Measurements from ENCODE around the gene MAB21L4. TPM values are rescaled to one million over a fixed set of nuclear protein-coding genes. Genes with fewer than 3 reads are reported as not detected.

MAB21L4 gene
- polyA plus RNA-seq, 3 donors from 2014 or later, result not detected

GRCh38 chr2:240929364-240930095, 33.6 kb upstream of the MAB21L4 start:
- no peak for DNase-seq

DNA sequence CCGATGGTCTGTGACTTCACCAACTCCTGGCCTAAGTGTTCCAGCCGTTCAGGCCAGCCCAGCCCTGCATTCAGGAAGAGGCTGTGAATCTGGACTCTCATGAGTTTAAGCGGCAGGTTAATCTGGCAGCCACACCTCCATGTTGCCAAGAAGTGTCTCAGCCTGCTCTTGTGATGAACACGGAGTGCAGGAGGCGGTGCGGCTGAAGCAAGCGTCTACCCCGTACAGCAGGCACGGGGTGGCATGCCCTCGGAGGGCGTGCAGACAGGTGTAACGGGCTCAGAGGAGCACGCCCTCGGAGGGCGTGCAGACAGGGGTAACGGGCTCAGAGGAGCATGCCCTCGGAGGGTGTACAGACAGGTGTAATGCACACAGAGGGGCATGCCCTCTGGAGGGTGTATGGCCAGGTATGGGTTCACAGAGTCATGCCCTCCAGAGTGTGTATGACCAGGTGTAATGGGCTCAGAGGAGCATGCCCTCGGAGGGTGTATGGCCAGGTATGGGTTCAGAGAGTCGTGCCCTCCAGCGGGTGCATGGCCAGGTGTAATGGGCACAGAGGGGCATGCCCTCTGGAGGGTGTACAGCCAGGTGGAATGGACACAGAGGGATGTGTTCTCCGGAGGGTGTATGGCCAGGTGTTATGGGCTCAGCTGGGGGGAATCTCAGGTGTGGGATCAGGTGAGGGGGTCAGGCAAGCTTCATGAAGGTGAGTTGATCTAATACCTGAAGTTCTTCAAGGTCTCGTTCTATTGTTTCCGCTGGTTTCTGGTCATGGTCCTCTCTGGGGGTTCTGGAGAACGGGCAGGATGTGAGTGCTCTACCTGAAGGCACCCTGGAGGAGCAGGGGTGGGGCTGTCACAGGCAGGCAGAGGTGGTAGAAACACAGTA, 32.8 kb upstream of the MAB21L4 start:
- Mint-ChIP-seq H3K4me3 (no peak overlapping the region), H3K9me3 (no peaks in the 10 kb centered on the region), H3K4me1 (no peaks in the 10 kb centered on the region), H3K36me3 (no peaks in the 10 kb centered on the region), H3K27ac (no peak overlapping the region), H3K27me3 (ENCODE audit: low read depth in 3 of 3) (peaks cover 1 to 7% (median 2%) of the 10 kb centered on the region in 3 donors)
- no peak for DNase-seq

More at GRCh38 chr2:240929364-240930095, 33.6 kb upstream of the MAB21L4 start:
- no peaks in the 10 kb centered on the region for H3K36me3 Mint-ChIP-seq
- no peak overlapping the region for H3K4me3 Mint-ChIP-seq
- H3K9me3 Mint-ChIP-seq, result no peaks in the 10 kb centered on the region
- H3K27ac Mint-ChIP-seq, result no peak overlapping the region
- H3K27me3 Mint-ChIP-seq (ENCODE audit: low read depth in 3 of 3), result peaks cover 1 to 7% (median 2%) of the 10 kb centered on the region in 3 donors
- no peaks in the 10 kb centered on the region for H3K4me1 Mint-ChIP-seq

DNA sequence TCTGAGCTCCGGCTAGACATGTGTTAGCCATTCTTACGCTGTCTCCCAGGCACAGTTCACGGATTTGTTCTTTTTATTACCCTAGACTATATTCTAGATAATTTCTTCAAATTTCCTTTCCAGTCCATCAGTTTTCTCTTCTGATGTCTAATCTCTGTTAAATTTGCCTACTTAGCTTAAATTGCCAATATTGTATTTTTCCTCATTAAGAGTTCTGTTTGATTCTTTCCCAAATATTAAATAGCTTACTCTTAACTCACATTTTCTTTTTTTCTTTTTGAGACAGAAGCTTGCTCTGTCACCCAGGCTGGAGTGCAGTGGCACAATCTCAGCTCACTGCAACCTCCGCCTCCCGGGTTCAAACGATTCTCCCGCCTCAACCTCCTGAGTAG, 31.4 kb upstream of the MAB21L4 start:
- no peak overlapping the region for H3K4me3 Mint-ChIP-seq
- no peak for DNase-seq
- H3K36me3 Mint-ChIP-seq, result no peaks in the 10 kb centered on the region
- peaks cover 1 to 7% (median 2%) of the 10 kb centered on the region in 3 donors for H3K27me3 Mint-ChIP-seq (ENCODE audit: low read depth in 3 of 3)
- no peak overlapping the region for H3K27ac Mint-ChIP-seq
- H3K4me1 Mint-ChIP-seq, result no peaks in the 10 kb centered on the region
- H3K9me3 Mint-ChIP-seq, result no peaks in the 10 kb centered on the region

DNA sequence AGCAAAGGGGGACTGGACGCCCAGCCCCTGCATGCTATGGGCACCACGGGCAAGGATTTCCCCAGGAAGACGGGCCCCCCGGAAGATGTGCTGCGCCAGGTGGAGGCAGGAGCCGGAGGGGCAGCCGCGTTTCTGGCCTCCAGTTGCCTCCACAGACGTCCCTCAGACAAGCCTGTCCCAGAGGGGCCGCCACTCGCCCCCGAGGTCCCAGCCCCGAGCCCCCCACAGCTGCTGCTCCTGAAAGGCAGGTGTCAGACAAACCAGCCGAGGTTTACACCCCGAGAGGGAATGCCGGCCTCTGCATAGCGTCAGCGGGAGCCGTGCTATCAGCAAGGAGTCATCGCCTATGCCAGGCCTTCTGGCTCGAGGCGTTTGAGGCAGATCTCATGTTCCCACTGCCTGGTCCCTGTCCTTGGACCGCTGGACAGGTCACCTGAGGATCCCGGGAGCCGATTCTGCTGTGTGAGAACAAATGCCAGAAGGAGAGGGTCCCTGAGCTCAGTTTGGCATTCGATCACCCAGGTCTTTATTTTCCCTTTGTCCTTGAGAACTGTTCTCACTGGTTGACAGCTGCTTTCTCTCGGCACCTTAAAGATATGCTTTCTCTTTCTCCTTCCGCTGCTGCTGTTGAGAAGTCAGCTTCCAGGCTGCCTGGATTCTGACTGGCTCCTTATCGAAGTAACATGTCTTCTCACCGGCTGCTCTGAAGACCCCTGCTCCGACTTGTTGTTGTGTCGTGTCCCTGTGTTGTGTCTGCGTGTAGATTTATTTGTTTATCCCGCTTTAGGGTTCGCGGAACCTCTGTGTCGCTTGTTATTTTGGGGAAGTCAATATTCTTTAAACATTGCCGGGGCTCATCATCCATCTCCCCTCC, 30.8 kb upstream of the MAB21L4 start:
- H3K36me3 Mint-ChIP-seq, result no peaks in the 10 kb centered on the region
- no peak for DNase-seq
- no peaks in the 10 kb centered on the region for H3K4me1 Mint-ChIP-seq
- H3K27me3 Mint-ChIP-seq (ENCODE audit: low read depth in 3 of 3), result peaks cover 1 to 5% (median 2%) of the 10 kb centered on the region in 3 donors
- no peak overlapping the region for H3K27ac Mint-ChIP-seq
- no peaks in the 10 kb centered on the region for H3K9me3 Mint-ChIP-seq
- H3K4me3 Mint-ChIP-seq, result no peak overlapping the region

DNA sequence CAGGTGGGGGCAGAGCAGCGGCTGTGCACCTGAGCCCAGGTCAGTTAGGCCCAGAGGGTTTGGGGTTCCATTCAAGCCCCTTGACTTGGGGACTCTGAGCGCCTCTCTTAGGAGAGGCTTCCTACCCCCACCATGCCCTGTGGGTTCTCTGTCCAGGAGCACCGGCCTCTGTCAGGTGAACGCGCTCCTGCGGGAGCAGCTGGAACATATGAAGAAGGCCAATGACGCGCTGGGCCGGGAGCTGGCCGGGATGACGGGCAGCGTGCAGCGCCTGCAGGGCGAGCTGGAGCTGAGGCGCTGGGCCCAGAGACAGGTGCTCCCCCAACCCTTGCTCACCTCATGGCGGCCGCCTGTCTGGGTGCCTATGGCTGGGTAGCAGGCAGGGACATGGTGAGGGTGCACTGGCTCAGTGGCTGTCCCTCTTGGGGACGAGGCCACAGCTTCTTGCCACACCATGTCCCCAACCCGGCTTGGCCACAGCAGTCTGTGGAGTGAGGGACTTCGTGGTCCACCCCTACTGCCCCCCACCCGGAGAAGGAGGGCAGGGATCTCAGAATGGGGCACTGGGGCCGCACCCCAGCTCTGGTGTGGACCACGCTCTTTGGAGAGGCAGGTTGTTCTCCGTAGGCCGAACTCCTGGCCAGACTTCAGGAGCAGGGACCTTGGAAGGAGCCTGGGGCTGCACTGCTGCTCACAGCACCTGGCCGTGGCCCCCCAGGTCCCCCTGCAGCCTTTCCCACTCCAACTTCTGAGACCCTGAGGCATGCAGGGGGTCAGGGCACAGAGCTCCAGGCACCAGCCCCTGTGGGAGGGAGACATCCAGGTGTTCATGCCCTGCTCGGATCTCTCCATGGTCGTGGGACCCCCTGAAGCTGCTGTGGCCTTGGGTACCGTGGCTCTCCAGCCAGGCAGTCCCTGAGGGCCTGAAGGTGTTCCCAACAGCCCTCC, 29.9 kb upstream of the MAB21L4 start:
- Mint-ChIP-seq H3K27ac (no peak overlapping the region), H3K27me3 (ENCODE audit: low read depth in 3 of 3) (peaks cover 1 to 6% (median 2%) of the 10 kb centered on the region in 3 donors), H3K4me1 (no peaks in the 10 kb centered on the region), H3K9me3 (no peaks in the 10 kb centered on the region), H3K4me3 (no peak overlapping the region), H3K36me3 (no peaks in the 10 kb centered on the region)
- no peak for DNase-seq

- Mint-ChIP-seq H3K27me3 (ENCODE audit: low read depth in 3 of 3) (peaks cover 1 to 6% (median 2%) of the 10 kb centered on the region in 3 donors), H3K4me1 (no peaks in the 10 kb centered on the region), H3K36me3 (no peaks in the 10 kb centered on the region), H3K4me3 (no peak overlapping the region), H3K27ac (no peak overlapping the region), H3K9me3 (no peaks in the 10 kb centered on the region)
- no peak for DNase-seq
These were observed 29.2 kb upstream of the MAB21L4 start for GRCh38 chr2:240925191-240925567.

DNA sequence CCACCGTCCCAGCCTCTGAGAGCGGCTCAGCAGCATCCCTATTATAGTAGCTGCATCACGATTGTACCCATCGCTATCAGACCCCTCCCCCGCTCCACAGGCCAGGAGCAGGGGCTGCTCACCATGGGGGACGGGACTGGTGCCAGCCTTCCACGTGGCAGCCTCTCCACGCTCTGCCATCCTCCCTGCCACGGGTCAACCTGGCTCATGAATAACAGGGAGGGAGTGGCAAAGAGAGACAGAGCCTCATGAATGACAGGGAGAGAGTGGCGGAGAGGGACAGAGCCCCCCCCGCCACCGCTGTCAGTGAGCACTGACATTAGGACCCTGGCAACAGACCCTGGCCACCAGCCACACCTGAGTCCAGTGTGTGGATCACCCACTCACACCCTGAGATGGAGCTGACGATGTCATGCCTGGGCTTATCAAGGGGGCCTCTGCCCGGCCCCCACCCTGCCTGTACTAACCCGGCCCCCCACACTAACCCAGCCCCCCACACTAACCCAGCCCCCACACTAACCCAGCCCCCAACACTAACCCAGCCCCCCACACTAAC, 27.1 kb upstream of the MAB21L4 start:
- no peak for DNase-seq
- Mint-ChIP-seq H3K4me3 (no peak overlapping the region), H3K27me3 (ENCODE audit: low read depth in 3 of 3) (peaks cover 0 to 2% (median 1%) of the 10 kb centered on the region in 3 donors), H3K27ac (no peak overlapping the region), H3K9me3 (no peaks in the 10 kb centered on the region), H3K4me1 (no peaks in the 10 kb centered on the region), H3K36me3 (no peaks in the 10 kb centered on the region)

- Mint-ChIP-seq H3K9me3 (no peaks in the 10 kb centered on the region), H3K27me3 (ENCODE audit: low read depth in 3 of 3) (peaks cover 0 to 2% (median 1%) of the 10 kb centered on the region in 3 donors), H3K4me1 (no peaks in the 10 kb centered on the region), H3K27ac (no peak overlapping the region), H3K4me3 (no peak overlapping the region), H3K36me3 (no peaks in the 10 kb centered on the region)
- DNase-seq, result no peak
These were observed 26.5 kb upstream of the MAB21L4 start for GRCh38 chr2:240922245-240922981.

DNA sequence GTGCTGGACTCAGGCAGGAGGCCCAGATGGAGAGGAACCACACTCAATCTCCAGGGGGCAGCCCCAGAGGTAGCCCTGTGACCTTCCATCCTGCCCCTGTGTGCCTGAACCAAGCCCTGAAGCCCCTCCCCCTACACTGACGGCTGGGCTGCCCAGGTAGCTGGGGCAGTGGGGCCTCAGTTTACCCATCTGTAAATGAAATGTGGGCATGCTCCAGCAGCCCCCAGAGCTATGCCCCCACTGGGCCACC, 26.0 kb upstream of the MAB21L4 start:
- no peaks in the 10 kb centered on the region for H3K9me3 Mint-ChIP-seq
- H3K27ac Mint-ChIP-seq, result no peak overlapping the region
- H3K4me3 Mint-ChIP-seq, result no peak overlapping the region
- peaks cover 0 to 2% (median 1%) of the 10 kb centered on the region in 3 donors for H3K27me3 Mint-ChIP-seq (ENCODE audit: low read depth in 3 of 3)
- H3K36me3 Mint-ChIP-seq, result no peaks in the 10 kb centered on the region
- H3K4me1 Mint-ChIP-seq, result no peaks in the 10 kb centered on the region
- no peak for DNase-seq

DNA sequence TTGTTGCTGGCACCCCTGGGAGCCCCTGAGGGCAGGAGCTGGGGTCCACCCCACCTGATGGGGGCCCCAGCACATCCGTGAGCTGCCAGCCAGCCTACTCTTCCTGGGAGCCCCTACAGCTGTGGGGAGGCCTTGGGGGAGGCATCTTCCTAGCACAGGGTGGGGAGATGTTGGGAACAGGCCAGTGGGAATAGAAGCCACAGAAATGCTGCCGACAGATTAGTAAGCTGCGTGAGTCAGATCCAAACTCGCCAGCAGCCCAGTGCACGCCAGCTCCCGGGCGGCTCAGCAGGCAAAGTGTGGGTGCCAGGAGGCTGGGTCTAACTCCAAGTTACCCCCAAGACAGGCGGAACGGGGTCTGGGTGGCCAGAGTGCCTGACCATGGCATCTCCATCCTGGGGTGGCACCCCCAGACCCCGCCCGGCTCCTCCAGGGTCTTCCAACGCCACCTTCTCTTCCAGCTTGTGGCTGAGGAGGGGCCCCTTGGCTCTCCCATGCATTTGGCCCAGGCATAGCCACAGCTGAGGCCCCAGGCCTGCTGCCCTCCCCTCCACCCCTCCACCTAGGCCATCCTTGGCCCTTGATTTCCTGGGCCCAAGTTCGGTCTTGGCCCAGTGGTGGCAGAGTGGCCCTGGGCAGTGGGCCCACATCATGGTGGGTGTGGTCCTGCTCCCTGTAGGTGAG, 25.5 kb upstream of the MAB21L4 start:
- H3K4me1 Mint-ChIP-seq, result no peaks in the 10 kb centered on the region
- DNase-seq, result no peak
- H3K9me3 Mint-ChIP-seq, result no peaks in the 10 kb centered on the region
- no peak overlapping the region for H3K27ac Mint-ChIP-seq
- no peak overlapping the region for H3K4me3 Mint-ChIP-seq
- H3K36me3 Mint-ChIP-seq, result no peaks in the 10 kb centered on the region
- H3K27me3 Mint-ChIP-seq (ENCODE audit: low read depth in 3 of 3), result peaks cover 0 to 2% (median 1%) of the 10 kb centered on the region in 3 donors

DNA sequence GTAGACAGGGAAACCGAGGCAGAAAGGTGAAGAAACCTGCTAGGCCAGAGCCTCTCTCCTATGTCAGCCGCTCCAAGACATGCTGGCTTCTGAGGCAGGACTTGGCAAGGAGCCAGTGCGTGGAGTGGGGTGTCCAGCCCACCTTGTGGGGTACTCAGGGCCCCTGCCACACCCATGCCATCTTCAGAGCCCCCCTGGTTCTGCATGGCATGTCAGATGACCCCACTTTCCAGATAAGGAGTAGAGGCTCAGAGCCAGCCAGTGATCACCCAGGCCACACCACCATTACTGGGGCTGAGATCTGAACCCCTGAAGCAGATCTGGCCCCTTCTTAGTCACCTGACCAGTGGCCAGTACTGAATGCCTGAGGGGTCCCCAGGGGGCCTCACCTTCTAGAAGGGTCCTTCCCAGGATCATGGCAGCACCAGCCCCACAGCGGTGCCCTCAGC, 24.9 kb upstream of the MAB21L4 start:
- Mint-ChIP-seq H3K27ac (no peak overlapping the region), H3K36me3 (no peaks in the 10 kb centered on the region), H3K9me3 (no peaks in the 10 kb centered on the region), H3K27me3 (ENCODE audit: low read depth in 3 of 3) (peaks cover 0 to 2% (median 1%) of the 10 kb centered on the region in 3 donors), H3K4me3 (no peak overlapping the region), H3K4me1 (no peaks in the 10 kb centered on the region)
- DNase-seq, result no peak
